H1 (cell line): ENCODE measurements around the gene TRIM24. TPM values are rescaled to one million over a fixed set of nuclear protein-coding genes. Genes with fewer than 3 reads are reported as not detected.
A peak's percentile ranks its signal among the peaks of the same experiment; 100 is the strongest.

Source experiments
- CTCF ChIA-PET: fragments of 300-600 bp; sonication (Branson Sonifier 250); formaldehyde crosslinking; loops from one replicate; lab custom pipeline; 2021; ENCODE audit not compliant: partially characterized antibody; lab: Charles Lee
- POLR2A ChIA-PET: fragments of 300-600 bp; sonication (Branson Sonifier 250); formaldehyde crosslinking; loops from one replicate; lab custom pipeline; 2021; ENCODE audit warnings: inconsistent platforms; ENCODE audit not compliant: partially characterized antibody; lab: Charles Lee
- DNase-seq, 2 experiments: peaks; one replicate each; pipeline versions ENCODE4 v3.0.0 to v3.0.0-alpha.2; 2010 to 2022; ENCODE audit warnings: low spot score in 2 of 2, low read depth in 1 of 2, mixed read lengths in 1 of 2
- FAIRE-seq: peaks from 2 replicates; lab custom pipeline; 2011; peaks lifted over from hg19 to GRCh38; lab: Jason Lieb, UNC
- H2AFZ ChIP-seq: 2 replicates; pipeline ENCODE4 v1.8.1; 2012; ENCODE audit warnings: low read length, inconsistent platforms
- H2AK5ac ChIP-seq: 2 replicates; pipeline ENCODE4 v1.6.1; 2013; ENCODE audit warnings: low read depth, low read length
- H2BK120ac ChIP-seq: replicated peaks from 2 replicates; pipeline ENCODE3; 2013; ENCODE audit warnings: low read depth, low read length, inconsistent platforms
- H2BK12ac ChIP-seq: 2 replicates; pipeline ENCODE4 v1.6.1; 2013; ENCODE audit warnings: low read depth, low read length
- H2BK15ac ChIP-seq: 2 replicates; pipeline ENCODE4 v1.6.1; 2013; ENCODE audit warnings: low read length
- H2BK20ac ChIP-seq: 2 replicates; pipeline ENCODE4 v1.6.1; 2013; ENCODE audit warnings: low read length
- H2BK5ac ChIP-seq: 2 replicates; pipeline ENCODE4 v1.6.1; 2013; ENCODE audit warnings: low read depth, low read length
- H3K14ac ChIP-seq: 2 replicates; pipeline ENCODE4 v1.6.1; 2013; ENCODE audit warnings: inconsistent platforms; ENCODE audit not compliant: insufficient read length
- H3K18ac ChIP-seq: 2 replicates; pipeline ENCODE4 v1.6.1; 2013; ENCODE audit warnings: low read length; ENCODE audit errors: extremely low read depth
- H3K23ac ChIP-seq: 2 replicates; pipeline ENCODE4 v1.6.1; 2013; ENCODE audit warnings: inconsistent platforms; ENCODE audit not compliant: insufficient read length
- H3K23me2 ChIP-seq: 2 replicates; pipeline ENCODE4 v1.6.1; 2013; ENCODE audit warnings: low read depth, low read length
- H3K27ac ChIP-seq: 2 replicates; pipeline ENCODE4 v1.6.1; 2011; ENCODE audit warnings: low read depth, low read length, inconsistent platforms
- H3K27me3 ChIP-seq, 4 experiments: replicated peaks in 1 of 4; 1 replicate in 1 of 4; 2 replicates in 3 of 4; pipeline versions ENCODE4 v1.6.1 to v1.8.1; 2011 to 2013; ENCODE audit warnings: low read length in 3 of 4, mild to moderate bottlenecking in 3 of 4, inconsistent platforms in 2 of 4, mixed read lengths in 2 of 4, moderate library complexity in 1 of 4; ENCODE audit not compliant: control insufficient read depth in 3 of 4, insufficient read depth in 3 of 4; ENCODE audit errors: extremely low read depth in 1 of 4
- H3K36me3 ChIP-seq, 4 experiments: 2 replicates each; pipeline versions ENCODE4 v1.6.1 to v1.8.1; 2011 to 2013; ENCODE audit warnings: mild to moderate bottlenecking in 4 of 4, low read length in 3 of 4, moderate library complexity in 2 of 4, control low read depth in 1 of 4, inconsistent platforms in 1 of 4; ENCODE audit not compliant: insufficient read depth in 4 of 4, control insufficient read depth in 2 of 4
- H3K4ac ChIP-seq: replicated peaks from 2 replicates; pipeline ENCODE3; 2013; ENCODE audit warnings: low read length, low read depth, mixed read lengths, inconsistent platforms; ENCODE audit not compliant: insufficient read length
- H3K4me1 ChIP-seq, 4 experiments: replicated peaks in 1 of 4; 1 replicate in 1 of 4; 2 replicates in 3 of 4; pipeline versions ENCODE4 v1.6.1 to v1.8.1; 2011 to 2013; ENCODE audit warnings: low read length in 3 of 4, inconsistent platforms in 2 of 4, mixed read lengths in 1 of 4; ENCODE audit not compliant: insufficient read depth in 4 of 4, control insufficient read depth in 3 of 4
- H3K4me2 ChIP-seq, 2 experiments: 2 replicates each; pipeline versions ENCODE4 v1.6.1 to v1.8.1; 2011 to 2013; ENCODE audit warnings: low read depth in 2 of 2, low read length in 2 of 2, control low read depth in 1 of 2, inconsistent platforms in 1 of 2, mild to moderate bottlenecking in 1 of 2; ENCODE audit not compliant: insufficient read depth in 1 of 2
- H3K4me3 ChIP-seq, 4 experiments: fragments of 200-600, 300-600 bp in 1 of 4; sonication (generic), shearing (Covaris generic), sonication (Bioruptor Twin) in 1 of 4; 2 replicates each; pipeline versions ENCODE4 v1.5.1 to v1.8.1; 2011 to 2016; ENCODE audit warnings: low read length in 4 of 4, low read depth in 3 of 4, control low read depth in 2 of 4, inconsistent platforms in 2 of 4, mild to moderate bottlenecking in 2 of 4, mixed read lengths in 1 of 4, moderate library complexity in 1 of 4; ENCODE audit not compliant: insufficient read depth in 2 of 4; ENCODE audit errors: extremely low read depth in 1 of 4
- H3K56ac ChIP-seq: replicated peaks from 2 replicates; pipeline ENCODE3; 2013; ENCODE audit warnings: low read depth, mild to moderate bottlenecking, mixed read lengths, low read length, inconsistent platforms; ENCODE audit not compliant: insufficient read length
- H3K79me1 ChIP-seq: 2 replicates; pipeline ENCODE4 v1.6.1; 2013; ENCODE audit warnings: low read depth, low read length, control low read depth
- H3K79me2 ChIP-seq, 2 experiments: 2 replicates each; pipeline versions ENCODE4 v1.6.1 to v1.8.1; 2012 to 2013; ENCODE audit warnings: low read length in 2 of 2, mild to moderate bottlenecking in 2 of 2, inconsistent platforms in 1 of 2; ENCODE audit not compliant: insufficient read depth in 2 of 2, control insufficient read depth in 1 of 2
- H3K9ac ChIP-seq, 4 experiments: replicated peaks in 1 of 4; 1 replicate in 1 of 4; 2 replicates in 3 of 4; pipeline versions ENCODE4 v1.6.1 to v1.8.1; 2011 to 2013; ENCODE audit warnings: low read depth in 3 of 4, low read length in 3 of 4, control low read depth in 2 of 4, mild to moderate bottlenecking in 2 of 4, moderate library complexity in 2 of 4, inconsistent platforms in 1 of 4; ENCODE audit errors: extremely low read depth in 1 of 4
- H3K9me3 ChIP-seq, 2 experiments: 2 replicates each; pipeline versions ENCODE4 v1.6.1 to v1.8.1; 2012 to 2013; ENCODE audit warnings: mild to moderate bottlenecking in 2 of 2, moderate library complexity in 2 of 2, control low read depth in 1 of 2, inconsistent platforms in 1 of 2, low read depth in 1 of 2, low read length in 1 of 2, mixed read lengths in 1 of 2; ENCODE audit not compliant: insufficient read depth in 2 of 2
- H4K20me1 ChIP-seq, 2 experiments: replicated peaks in 1 of 2; 2 replicates each; pipeline versions ENCODE3 to v1.8.1; 2011 to 2013; ENCODE audit warnings: inconsistent platforms in 2 of 2, low read length in 2 of 2, mild to moderate bottlenecking in 1 of 2; ENCODE audit not compliant: insufficient read depth in 2 of 2, control insufficient read depth in 1 of 2
- H4K5ac ChIP-seq: 2 replicates; pipeline ENCODE4 v1.6.1; 2013; ENCODE audit warnings: low read length, low read depth, mixed read lengths, inconsistent platforms; ENCODE audit not compliant: insufficient read length
- H4K8ac ChIP-seq: 2 replicates; pipeline ENCODE4 v1.8.0; 2013; ENCODE audit warnings: mild to moderate bottlenecking, moderate library complexity, low read length, inconsistent platforms; ENCODE audit not compliant: insufficient read depth; ENCODE audit errors: extremely low read depth
- H4K91ac ChIP-seq: replicated peaks from 2 replicates; pipeline ENCODE3; 2013; ENCODE audit warnings: low read length, mixed read lengths, inconsistent platforms; ENCODE audit not compliant: insufficient read length
- EGR1 ChIP-seq: IDR thresholded peaks from 2 replicates; pipeline ENCODE4 v1.6.1; 2011; ENCODE audit warnings: low read depth, low read length, borderline replicate concordance
- POLR2A ChIP-seq, 2 experiments: IDR thresholded peaks; 1 replicate in 1 of 2; 2 replicates in 1 of 2; pipeline ENCODE4 v1.6.1; 2011; ENCODE audit warnings: low read depth in 2 of 2, low read length in 2 of 2, mild to moderate bottlenecking in 2 of 2; ENCODE audit errors: control extremely low read depth in 1 of 2
- POLR2AphosphoS5 ChIP-seq: IDR thresholded peaks from 2 replicates; pipeline ENCODE4 v1.6.1; 2011; ENCODE audit warnings: low read depth, low read length
- WGBS, 2 experiments: shearing (Covaris generic) in 1 of 2; methylation state at CpG; one replicate each; pipeline versions ENCODE4 v1.1.6 to v1.1.7; 2013 to 2015; ENCODE audit warnings: low lambda C conversion rate in 2 of 2, mixed read lengths in 2 of 2, inconsistent platforms in 1 of 2, low coverage in 1 of 2, missing lambda C conversion rate in 1 of 2; ENCODE audit not compliant: insufficient replicate concordance in 2 of 2, insufficient coverage in 1 of 2, insufficient read length in 1 of 2; ENCODE audit errors: extremely low coverage in 1 of 2, missing lambda C conversion rate in 1 of 2; 5-methylcytosine and 5-hydroxymethylcytosine counted together
- polyA plus RNA-seq, 7 experiments: library from polyadenylated mRNA; depleted of rRNA in 3 of 7; stranded (reverse) in 5 of 7; unstranded in 2 of 7; fragments of >200 nt in 5 of 7; fragments of 200-250 nt in 2 of 7; gene quantifications; 1 replicate in 5 of 7; 2 replicates in 1 of 7; 4 replicates in 1 of 7; pipeline versions ENCODE4 v1.2.1 to v1.2.3, GENCODE V29; 2011 to 2013; ENCODE audit warnings: missing spikeins in 2 of 7, mixed read lengths in 2 of 7
- total RNA-seq: library from RNA; stranded (reverse); fragmentation: NEBNext Ultra II Directional; extraction: Animal tissue kit (Norgen Biotek cat#: 25700); gene quantifications from 2 replicates; pipeline ENCODE4 v1.2.1, GENCODE V29; 2021

TRIM24 gene
- total and polyA plus RNA-seq, 2 of the 8 experiments (the other 6 are each of a cell fraction or from before 2014, with no cell fraction given): 67.6 to 149 TPM

GRCh38 chr7:138512092-138512858 is 52.2 kb downstream of the TRIM24 start:
- FAIRE-seq: no peak
- 97% methylated on average over 3 of the region's 3 CpGs; no CpG with 5 or more reads in 1 of the 2 experiments for WGBS, 2 experiments
- CTCF ChIA-PET: no interaction called here
- peak; percentile 63; the same call in 1 of the 2 replicates for TF ChIP-seq POLR2AphosphoS5
- TF ChIP-seq EGR1: no peak
- TF ChIP-seq POLR2A (IDR thresholded peaks at IDR 0.05; ENCODE audit: control extremely low read depth in 1 of 2, low read depth in 2 of 2, low read length in 2 of 2): peak in 1 of 2 experiments; percentile 74; a peak in 2 of 3 replicates
- POLR2A ChIA-PET: interaction anchor here (1.1 to 1.8 kb wide), 2 partner anchors 13 to 52 kb away, joined by 3 to 4 read pairs; partner anchors contain the start of gene TRIM24
- no peaks in the 10 kb centered on the region for H3K23me2 ChIP-seq
- no peak overlapping the region for H4K5ac ChIP-seq
- no peak overlapping the region for H2BK120ac ChIP-seq
- H3K4me2 ChIP-seq: no peak overlapping the region
- no peak overlapping the region for H2BK12ac ChIP-seq
- no peak overlapping the region for H3K4me3 ChIP-seq
- H2AK5ac ChIP-seq: no peak overlapping the region
- H3K79me2 ChIP-seq: peaks cover 20 to 97% of the 10 kb centered on the region in 2 experiments; a peak in 3 of 4 replicates
- H3K4me1 ChIP-seq: no peaks in the 10 kb centered on the region
- H2BK5ac ChIP-seq: no peak overlapping the region
- no peak overlapping the region for H2BK15ac ChIP-seq
- no peak overlapping the region for H4K91ac ChIP-seq
- DNase-seq: no peak
- H3K4ac ChIP-seq: no peak overlapping the region
- H3K36me3 ChIP-seq: peaks cover 6 to 95% (median 55%) of the 10 kb centered on the region in 4 experiments
- H3K9me3 ChIP-seq: peaks cover 0 to 3% of the 10 kb centered on the region in 2 experiments; a peak in 2 of 4 replicates
- H4K20me1 ChIP-seq: peaks cover 2 to 6% of the 10 kb centered on the region in 2 experiments
- H3K79me1 ChIP-seq: no peaks in the 10 kb centered on the region; the same call in 1 of the 2 replicates
- no peak overlapping the region for H3K56ac ChIP-seq
- no peak overlapping the region for H2BK20ac ChIP-seq
- H3K18ac ChIP-seq: no peak overlapping the region
- H3K27ac ChIP-seq: no peak overlapping the region
- no peak overlapping the region for H2AFZ ChIP-seq
- H3K9ac ChIP-seq: no peak overlapping the region
- no peak overlapping the region for H4K8ac ChIP-seq
- no peak overlapping the region for H3K14ac ChIP-seq
- H3K27me3 ChIP-seq: no peaks in the 10 kb centered on the region
- H3K23ac ChIP-seq: no peak overlapping the region
